IMR-90 (cell line): ENCODE measurements around the gene KLHL8. TPM values are rescaled to one million over a fixed set of nuclear protein-coding genes. Genes with fewer than 3 reads are reported as not detected.

Source experiments
- ATAC-seq: fragments of 200-7000 bp; cut with Tn5 transposase; 2 replicates; pipeline ENCODE4 v1.9.1; 2020; ENCODE audit warnings: low read depth, mild to moderate bottlenecking, moderate library complexity
- BruUV-seq: library from RNA; stranded (reverse); fragments of 400-500 nt; replicated peaks from 2 replicates; lab custom pipeline; 2021; lab: Mats Ljungman, UMichigan
- CTCF ChIA-PET: fragments of 300-600 bp; formaldehyde crosslinking; extraction: SDS; loops from one replicate; lab custom pipeline; 2021; ENCODE audit warnings: antibody characterized with exemption; lab: Yijun Ruan, JAX
- POLR2A ChIA-PET: fragments of 300-600 bp; sonication (Branson Sonifier 250); formaldehyde crosslinking; loops from one replicate; lab custom pipeline; 2022; ENCODE audit warnings: antibody characterized with exemption; ENCODE audit not compliant: unreplicated experiment; lab: Charles Lee
- DNase-seq: peaks from one replicate; pipeline ENCODE4 v3.0.0; 2013
- H2AFZ ChIP-seq: replicated peaks from 2 replicates; pipeline ENCODE3; 2013; ENCODE audit warnings: low read length, mild to moderate bottlenecking; ENCODE audit not compliant: poor library complexity
- H2AK5ac ChIP-seq: 2 replicates; pipeline ENCODE4 v1.6.1; 2013; ENCODE audit warnings: low read depth, low read length, inconsistent platforms
- H2AK9ac ChIP-seq: replicated peaks from 2 replicates; pipeline ENCODE3; 2013; ENCODE audit warnings: mild to moderate bottlenecking, low read depth, low read length, moderate library complexity; ENCODE audit not compliant: poor library complexity
- H2BK120ac ChIP-seq: 2 replicates; pipeline ENCODE4 v1.6.1; 2013; ENCODE audit warnings: low read depth, low read length, inconsistent platforms
- H2BK15ac ChIP-seq: 3 replicates; pipeline ENCODE4 v1.6.1; 2013; ENCODE audit warnings: low read depth, low read length, inconsistent platforms
- H2BK20ac ChIP-seq: 2 replicates; pipeline ENCODE4 v1.6.1; 2013; ENCODE audit warnings: low read depth, mild to moderate bottlenecking, inconsistent platforms, low read length, moderate library complexity
- H2BK5ac ChIP-seq: 2 replicates; pipeline ENCODE4 v1.6.1; 2013; ENCODE audit warnings: mild to moderate bottlenecking, low read depth, low read length, inconsistent platforms; ENCODE audit not compliant: poor library complexity, severe bottlenecking
- H3K14ac ChIP-seq: replicated peaks from 2 replicates; pipeline ENCODE4 v1.6.1; 2013; ENCODE audit warnings: low read depth, low read length, inconsistent platforms
- H3K18ac ChIP-seq: 2 replicates; pipeline ENCODE4 v1.6.1; 2013; ENCODE audit warnings: low read depth, low read length, control low read depth
- H3K23ac ChIP-seq: 2 replicates; pipeline ENCODE4 v1.6.1; 2013; ENCODE audit warnings: low read depth, low read length, inconsistent platforms
- H3K27ac ChIP-seq: 2 replicates; pipeline ENCODE4 v1.5.1; 2013; ENCODE audit warnings: mild to moderate bottlenecking, control low read depth, low read length; ENCODE audit not compliant: insufficient read depth
- H3K27me3 ChIP-seq: 2 replicates; pipeline ENCODE4 v1.6.1; 2013; ENCODE audit warnings: low read length; ENCODE audit not compliant: control insufficient read depth, insufficient read depth
- H3K36me3 ChIP-seq: 2 replicates; pipeline ENCODE4 v1.6.1; 2013; ENCODE audit warnings: low read length, mixed read lengths; ENCODE audit not compliant: control insufficient read depth, insufficient read depth
- H3K4ac ChIP-seq: 2 replicates; pipeline ENCODE4 v1.6.1; 2013; ENCODE audit warnings: low read depth, low read length, inconsistent platforms
- H3K4me1 ChIP-seq: 2 replicates; pipeline ENCODE4 v1.6.1; 2013; ENCODE audit warnings: low read length, mixed read lengths; ENCODE audit not compliant: control insufficient read depth, insufficient read depth
- H3K4me2 ChIP-seq: 2 replicates; pipeline ENCODE4 v1.6.1; 2013; ENCODE audit warnings: low read depth, mild to moderate bottlenecking, control low read depth, low read length, moderate library complexity
- H3K4me3 ChIP-seq: 2 replicates; pipeline ENCODE4 v1.5.1; 2013; ENCODE audit warnings: low read depth, mild to moderate bottlenecking, control low read depth, low read length, moderate library complexity; ENCODE audit not compliant: insufficient read depth
- H3K56ac ChIP-seq: 2 replicates; pipeline ENCODE4 v1.6.1; 2013; ENCODE audit warnings: low read length, inconsistent platforms; ENCODE audit not compliant: insufficient read depth; ENCODE audit errors: extremely low read depth
- H3K79me1 ChIP-seq, 2 experiments: 2 replicates each; pipeline ENCODE4 v1.6.1; 2013; ENCODE audit warnings: low read length in 2 of 2, inconsistent platforms in 1 of 2, low read depth in 1 of 2
- H3K9ac ChIP-seq: 2 replicates; pipeline ENCODE4 v1.6.1; 2013; ENCODE audit warnings: low read depth, low read length, control low read depth
- H3K9me1 ChIP-seq: 2 replicates; pipeline ENCODE4 v1.6.1; 2013; ENCODE audit warnings: low read length, inconsistent platforms; ENCODE audit not compliant: insufficient read depth
- H3K9me3 ChIP-seq: 2 replicates; pipeline ENCODE4 v1.6.1; 2013; ENCODE audit warnings: low read length; ENCODE audit not compliant: control insufficient read depth, insufficient read depth
- H4K20me1 ChIP-seq: 2 replicates; pipeline ENCODE4 v1.6.1; 2013; ENCODE audit warnings: low read length, inconsistent platforms; ENCODE audit not compliant: insufficient read depth
- H4K5ac ChIP-seq: 2 replicates; pipeline ENCODE4 v1.6.1; 2013; ENCODE audit warnings: mild to moderate bottlenecking, low read depth, low read length, control low read depth
- H4K8ac ChIP-seq, 2 experiments: 2 replicates each; pipeline ENCODE4 v1.6.1; 2013; ENCODE audit warnings: low read depth in 2 of 2, low read length in 2 of 2, control low read depth in 1 of 2, inconsistent platforms in 1 of 2
- H4K91ac ChIP-seq: 2 replicates; pipeline ENCODE4 v1.6.1; 2013; ENCODE audit warnings: low read depth, low read length, inconsistent platforms; ENCODE audit not compliant: insufficient read depth
- BHLHE40 ChIP-seq: fragments of 150-350 bp; IDR thresholded peaks from 2 replicates; pipeline ENCODE4 v1.6.1; 2016; ENCODE audit warnings: mild to moderate bottlenecking, low read depth, low read length
- CEBPB ChIP-seq: IDR thresholded peaks from 2 replicates; pipeline ENCODE4 v1.6.1; 2012; ENCODE audit warnings: low read depth, low read length, improper control_type of control experiment
- CHD1 ChIP-seq: IDR thresholded peaks from 2 replicates; pipeline ENCODE4 v1.6.1; 2012; ENCODE audit warnings: low read depth, low read length, improper control_type of control experiment
- FOS ChIP-seq: fragments of 150-350 bp; IDR thresholded peaks from 2 replicates; pipeline ENCODE4 v1.6.1; 2016; ENCODE audit warnings: low read depth, low read length
- MAFK ChIP-seq: IDR thresholded peaks from 2 replicates; pipeline ENCODE4 v1.6.1; 2012; ENCODE audit warnings: low read depth, low read length, improper control_type of control experiment
- MAZ ChIP-seq: IDR thresholded peaks from 2 replicates; pipeline ENCODE4 v1.6.1; 2012; ENCODE audit warnings: low read depth, mild to moderate bottlenecking, low read length, improper control_type of control experiment, moderate library complexity, borderline replicate concordance
- MXI1 ChIP-seq: IDR thresholded peaks from 2 replicates; pipeline ENCODE4 v1.6.1; 2012; ENCODE audit warnings: low read depth, mild to moderate bottlenecking, low read length, moderate library complexity, borderline replicate concordance
- NFE2L2 ChIP-seq: fragments of 150-350 bp; IDR thresholded peaks from 2 replicates; pipeline ENCODE4 v1.6.1; 2016; ENCODE audit warnings: low read depth, mild to moderate bottlenecking, low read length
- POLR2A ChIP-seq: IDR thresholded peaks from 2 replicates; pipeline ENCODE4 v1.6.1; 2012; ENCODE audit warnings: mild to moderate bottlenecking, low read depth, low read length
- RAD21 ChIP-seq: IDR thresholded peaks from 2 replicates; pipeline ENCODE4 v1.6.1; 2012; ENCODE audit warnings: low read length, improper control_type of control experiment
- RCOR1 ChIP-seq: IDR thresholded peaks from 2 replicates; pipeline ENCODE4 v1.6.1; 2012; ENCODE audit warnings: mild to moderate bottlenecking, low read length, improper control_type of control experiment; ENCODE audit not compliant: insufficient replicate concordance
- RFX5 ChIP-seq: IDR thresholded peaks from 2 replicates; pipeline ENCODE4 v1.8.0; 2012; ENCODE audit warnings: low read depth, mild to moderate bottlenecking, low read length, moderate library complexity
- SMC3 ChIP-seq: fragments of 150-350 bp; IDR thresholded peaks from 2 replicates; pipeline ENCODE4 v1.6.1; 2016; ENCODE audit warnings: low read depth, mild to moderate bottlenecking, antibody characterized with exemption, low read length, moderate library complexity
- WGBS, 2 experiments: methylation state at CpG; one replicate each; pipeline versions ENCODE4 v1.1.5 to v1.1.7; 2013; ENCODE audit warnings: missing lambda C conversion rate in 2 of 2; ENCODE audit not compliant: insufficient read length in 1 of 2; ENCODE audit errors: extremely low coverage in 2 of 2; 5-methylcytosine and 5-hydroxymethylcytosine counted together
- dilution Hi-C: fragments of 300-500 bp; cut with HindIII; formaldehyde crosslinking; loops from one replicate; pipeline ENCODE4 v1.14.3; 2018; ENCODE audit warnings: low sequenced_read_pairs; ENCODE audit not compliant: unreplicated experiment
- in situ Hi-C: fragments of 300-500 bp; cut with MboI; formaldehyde crosslinking; loops from 3 replicates; pipeline ENCODE4 v1.14.3; 2019; ENCODE audit warnings: low sequenced_read_pairs, inconsistent platforms, mixed read lengths
- intact Hi-C: fragments of 100-400 bp; cut with micrococcal nuclease; formaldehyde crosslinking; loops from 2 replicates; pipeline ENCODE4 v1.10.0; 2022
- polyA plus RNA-seq, 3 experiments: library from polyadenylated mRNA; depleted of rRNA; stranded (reverse); fragments of >200 nt; gene quantifications; 2 replicates each; pipeline ENCODE4 v1.2.3, GENCODE V29; 2012; ENCODE audit warnings: low replicate concordance in 1 of 3
- total RNA-seq: library from RNA; depleted of rRNA; stranded (reverse); fragments of >200 nt; gene quantifications from 2 replicates; pipeline ENCODE4 v1.2.3, GENCODE V29; 2012
- TF ChIP-seq, protein P1 (sequence below): conservative IDR thresholded peaks from 2 replicates; pipeline ENCODE4 v1.5.1; 2012; ENCODE audit warnings: mild to moderate bottlenecking, low read depth, low read length, improper control_type of control experiment
- TF ChIP-seq, protein P2 (sequence below): fragments of 150-350 bp; IDR thresholded peaks from 2 replicates; pipeline ENCODE4 v1.6.1; 2017; ENCODE audit warnings: mild to moderate bottlenecking, antibody characterized with exemption, low read length, low read depth
- TF ChIP-seq, protein P3 (sequence below): fragments of 150-350 bp; IDR thresholded peaks from 2 replicates; pipeline ENCODE4 v1.6.1; 2016; ENCODE audit warnings: low read depth, mild to moderate bottlenecking, low read length, moderate library complexity, borderline replicate concordance

KLHL8 gene
- total and polyA plus RNA-seq, 2 of the 4 experiments (the other 2 are of a cell fraction) = 3.1 to 9.5 TPM

DNA sequence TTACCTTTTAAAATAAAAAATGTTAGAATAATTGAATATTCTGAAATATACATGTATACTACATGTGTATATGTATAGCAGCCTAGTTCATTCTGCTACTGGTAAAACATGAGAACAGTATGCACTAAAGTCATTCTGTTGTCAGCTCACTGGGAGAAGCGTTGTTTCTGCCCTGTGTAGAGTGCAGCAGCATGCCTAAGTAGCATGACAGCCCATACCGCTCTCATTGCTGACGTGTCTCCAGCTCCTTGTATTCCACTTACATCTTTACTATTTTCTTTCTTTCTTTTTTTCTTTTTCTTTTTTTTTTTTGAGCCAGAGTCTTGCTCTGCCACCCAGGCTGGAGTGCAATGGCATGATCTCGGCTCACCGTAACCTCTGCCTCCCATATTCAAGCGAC is 90.7 kb downstream of the KLHL8 start:
- H3K9me3 ChIP-seq = no peaks in the 10 kb centered on the region
- no peak overlapping the region for H3K4ac ChIP-seq
- no peak overlapping the region for H2BK20ac ChIP-seq
- H2AK9ac ChIP-seq = no peak overlapping the region
- peaks cover 7% of the 10 kb centered on the region for H3K4me1 ChIP-seq
- H3K18ac ChIP-seq = no peak overlapping the region
- peaks cover 2 to 12% of the 10 kb centered on the region in 2 experiments; a peak in 2 of 4 replicates for H3K79me1 ChIP-seq
- BruUV-seq = no TSS peak
- no peak for TF ChIP-seq RCOR1
- no peak for TF ChIP-seq CHD1
- TF ChIP-seq, protein P1, sequence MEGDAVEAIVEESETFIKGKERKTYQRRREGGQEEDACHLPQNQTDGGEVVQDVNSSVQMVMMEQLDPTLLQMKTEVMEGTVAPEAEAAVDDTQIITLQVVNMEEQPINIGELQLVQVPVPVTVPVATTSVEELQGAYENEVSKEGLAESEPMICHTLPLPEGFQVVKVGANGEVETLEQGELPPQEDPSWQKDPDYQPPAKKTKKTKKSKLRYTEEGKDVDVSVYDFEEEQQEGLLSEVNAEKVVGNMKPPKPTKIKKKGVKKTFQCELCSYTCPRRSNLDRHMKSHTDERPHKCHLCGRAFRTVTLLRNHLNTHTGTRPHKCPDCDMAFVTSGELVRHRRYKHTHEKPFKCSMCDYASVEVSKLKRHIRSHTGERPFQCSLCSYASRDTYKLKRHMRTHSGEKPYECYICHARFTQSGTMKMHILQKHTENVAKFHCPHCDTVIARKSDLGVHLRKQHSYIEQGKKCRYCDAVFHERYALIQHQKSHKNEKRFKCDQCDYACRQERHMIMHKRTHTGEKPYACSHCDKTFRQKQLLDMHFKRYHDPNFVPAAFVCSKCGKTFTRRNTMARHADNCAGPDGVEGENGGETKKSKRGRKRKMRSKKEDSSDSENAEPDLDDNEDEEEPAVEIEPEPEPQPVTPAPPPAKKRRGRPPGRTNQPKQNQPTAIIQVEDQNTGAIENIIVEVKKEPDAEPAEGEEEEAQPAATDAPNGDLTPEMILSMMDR = no peak
- no peak for TF ChIP-seq NFE2L2
- TF ChIP-seq, protein P2, sequence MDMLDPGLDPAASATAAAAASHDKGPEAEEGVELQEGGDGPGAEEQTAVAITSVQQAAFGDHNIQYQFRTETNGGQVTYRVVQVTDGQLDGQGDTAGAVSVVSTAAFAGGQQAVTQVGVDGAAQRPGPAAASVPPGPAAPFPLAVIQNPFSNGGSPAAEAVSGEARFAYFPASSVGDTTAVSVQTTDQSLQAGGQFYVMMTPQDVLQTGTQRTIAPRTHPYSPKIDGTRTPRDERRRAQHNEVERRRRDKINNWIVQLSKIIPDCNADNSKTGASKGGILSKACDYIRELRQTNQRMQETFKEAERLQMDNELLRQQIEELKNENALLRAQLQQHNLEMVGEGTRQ = no peak
- TF ChIP-seq POLR2A = no peak
- no peak for TF ChIP-seq MAFK
- TF ChIP-seq RAD21 = no peak
- no peak for TF ChIP-seq RFX5
- no peak for TF ChIP-seq CEBPB
- TF ChIP-seq MAZ = no peak
- no peak for TF ChIP-seq BHLHE40
- no peak for TF ChIP-seq MXI1
- TF ChIP-seq SMC3 = no peak
- TF ChIP-seq FOS = no peak
- TF ChIP-seq, protein P3, sequence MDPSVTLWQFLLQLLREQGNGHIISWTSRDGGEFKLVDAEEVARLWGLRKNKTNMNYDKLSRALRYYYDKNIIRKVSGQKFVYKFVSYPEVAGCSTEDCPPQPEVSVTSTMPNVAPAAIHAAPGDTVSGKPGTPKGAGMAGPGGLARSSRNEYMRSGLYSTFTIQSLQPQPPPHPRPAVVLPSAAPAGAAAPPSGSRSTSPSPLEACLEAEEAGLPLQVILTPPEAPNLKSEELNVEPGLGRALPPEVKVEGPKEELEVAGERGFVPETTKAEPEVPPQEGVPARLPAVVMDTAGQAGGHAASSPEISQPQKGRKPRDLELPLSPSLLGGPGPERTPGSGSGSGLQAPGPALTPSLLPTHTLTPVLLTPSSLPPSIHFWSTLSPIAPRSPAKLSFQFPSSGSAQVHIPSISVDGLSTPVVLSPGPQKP = no peak
- no peak for ATAC-seq
- no peaks in the 10 kb centered on the region for H3K27me3 ChIP-seq
- no peak overlapping the region for H3K56ac ChIP-seq
- DNase-seq = no peak
- H2AFZ ChIP-seq = no peak overlapping the region
- no peak overlapping the region for H4K8ac ChIP-seq
- intact Hi-C loops (loop anchor here (10.0 kb wide), 1 partner anchor 205 kb away; no protein-coding TSS in a partner anchor), dilution Hi-C loops (no loop called here), in situ Hi-C loops (no loop called here)
- H2AK5ac ChIP-seq = no peak overlapping the region
- no peaks in the 10 kb centered on the region for H4K20me1 ChIP-seq
- no peak overlapping the region for H3K27ac ChIP-seq
- peaks cover 14% of the 10 kb centered on the region for H3K9me1 ChIP-seq
- H4K91ac ChIP-seq = no peak overlapping the region
- no peak overlapping the region for H3K4me3 ChIP-seq
- no peak overlapping the region for H3K14ac ChIP-seq
- H3K4me2 ChIP-seq = no peak overlapping the region
- H3K36me3 ChIP-seq = peaks cover 35% of the 10 kb centered on the region
- ChIA-PET CTCF (no interaction called here), POLR2A (no interaction called here)
- no peak overlapping the region for H3K23ac ChIP-seq
- no peak overlapping the region for H3K9ac ChIP-seq
- no peak overlapping the region for H2BK5ac ChIP-seq
- 100% methylated on average over 1 of the region's 6 CpGs; no CpG with 5 or more reads in 1 of the 2 experiments for WGBS, 2 experiments
- H4K5ac ChIP-seq = no peak overlapping the region
- H2BK15ac ChIP-seq = no peak overlapping the region
- no peak overlapping the region for H2BK120ac ChIP-seq
